ENCODE measurements around the gene BEST3.

DNA sequence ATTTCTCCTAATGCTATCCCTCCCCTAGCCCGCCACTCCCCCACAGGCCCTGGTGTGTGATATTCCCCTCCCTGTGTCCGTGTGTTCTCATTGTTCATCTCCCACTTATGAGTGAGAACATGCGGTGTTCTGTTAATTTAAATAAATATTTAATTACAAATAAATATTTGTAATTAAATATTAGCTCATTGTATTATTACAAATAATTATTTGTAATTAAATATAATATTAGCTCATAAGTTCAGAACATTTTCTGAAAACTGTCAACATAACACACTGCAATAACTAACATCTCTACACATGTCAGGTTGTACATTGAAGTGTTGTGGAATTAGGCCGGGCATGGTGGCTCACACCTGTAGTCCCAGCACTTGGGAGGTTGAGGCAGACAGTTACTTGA, 45.0 kb upstream of the BEST3 start:
- TF ChIP-seq, protein P1, sequence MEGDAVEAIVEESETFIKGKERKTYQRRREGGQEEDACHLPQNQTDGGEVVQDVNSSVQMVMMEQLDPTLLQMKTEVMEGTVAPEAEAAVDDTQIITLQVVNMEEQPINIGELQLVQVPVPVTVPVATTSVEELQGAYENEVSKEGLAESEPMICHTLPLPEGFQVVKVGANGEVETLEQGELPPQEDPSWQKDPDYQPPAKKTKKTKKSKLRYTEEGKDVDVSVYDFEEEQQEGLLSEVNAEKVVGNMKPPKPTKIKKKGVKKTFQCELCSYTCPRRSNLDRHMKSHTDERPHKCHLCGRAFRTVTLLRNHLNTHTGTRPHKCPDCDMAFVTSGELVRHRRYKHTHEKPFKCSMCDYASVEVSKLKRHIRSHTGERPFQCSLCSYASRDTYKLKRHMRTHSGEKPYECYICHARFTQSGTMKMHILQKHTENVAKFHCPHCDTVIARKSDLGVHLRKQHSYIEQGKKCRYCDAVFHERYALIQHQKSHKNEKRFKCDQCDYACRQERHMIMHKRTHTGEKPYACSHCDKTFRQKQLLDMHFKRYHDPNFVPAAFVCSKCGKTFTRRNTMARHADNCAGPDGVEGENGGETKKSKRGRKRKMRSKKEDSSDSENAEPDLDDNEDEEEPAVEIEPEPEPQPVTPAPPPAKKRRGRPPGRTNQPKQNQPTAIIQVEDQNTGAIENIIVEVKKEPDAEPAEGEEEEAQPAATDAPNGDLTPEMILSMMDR (IDR thresholded peaks at IDR 0.05; ENCODE audit: poor library complexity), result no peak
- TF ChIP-seq EZH2 (IDR thresholded peaks at IDR 0.05; ENCODE audit: borderline replicate concordance), result no peak

Measured in hepatocyte (in vitro differentiated cells).